NCI-H187 (cell line): ENCODE results near the gene BCL2L11.
"Not testable (repeated sequence)": the region's sequence is repeated elsewhere in the genome, so short reads cannot be mapped to it uniquely, and the experiment has no call there.

ENCODE experiments used
- DNase-seq, 2 experiments: peaks; one replicate each; lab custom pipeline; 2025; lab: John Stamatoyannopoulos, UW

The BCL2L11 gene, protein sequence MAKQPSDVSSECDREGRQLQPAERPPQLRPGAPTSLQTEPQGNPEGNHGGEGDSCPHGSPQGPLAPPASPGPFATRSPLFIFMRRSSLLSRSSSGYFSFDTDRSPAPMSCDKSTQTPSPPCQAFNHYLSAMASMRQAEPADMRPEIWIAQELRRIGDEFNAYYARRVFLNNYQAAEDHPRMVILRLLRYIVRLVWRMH

DNA sequence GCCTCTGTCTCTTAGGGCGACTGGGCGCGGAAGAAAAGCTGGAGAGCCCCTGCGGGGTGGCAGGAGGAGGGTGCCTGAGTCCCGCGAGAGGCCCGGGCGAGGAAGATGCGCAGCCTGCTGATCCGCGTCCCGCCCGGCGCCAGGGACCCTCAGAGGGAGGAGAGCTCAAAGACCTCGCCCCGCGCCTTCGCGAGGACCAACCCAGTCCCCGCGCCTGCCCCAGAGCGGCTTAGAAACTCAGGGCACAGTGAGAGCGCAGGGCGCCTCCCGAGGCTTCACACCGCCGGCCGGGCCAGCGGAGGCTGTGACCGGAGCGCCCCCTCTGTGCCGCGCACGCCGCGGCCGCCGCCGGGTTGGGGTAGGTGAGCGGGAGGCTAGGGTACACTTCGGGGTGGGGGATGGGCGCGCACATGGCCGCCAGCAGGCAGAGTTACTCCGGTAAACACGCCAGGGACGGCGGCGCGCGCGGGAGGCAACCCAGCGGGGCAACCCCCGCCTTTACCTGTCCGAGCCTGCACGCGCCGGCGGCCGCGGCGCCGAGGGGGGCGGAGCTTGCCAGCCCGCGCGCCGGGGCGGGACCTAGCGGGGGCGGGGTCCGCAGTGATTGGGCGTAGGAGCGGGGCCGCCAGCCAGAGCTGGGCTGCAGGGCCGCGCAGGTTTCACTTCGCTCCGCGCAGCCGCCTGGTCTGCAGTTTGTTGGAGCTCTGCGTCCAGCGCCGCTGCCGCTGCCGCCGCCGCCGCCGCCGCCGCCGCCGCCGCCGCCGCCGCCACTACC is at the start of gene BCL2L11:
Gene BCL2L11 (plus strand): TSS at position 662 of the 775 bp plus-strand sequence. CDS start 2,832 bp downstream, outside the sequence.
- peak; percentile 59 to 81 for DNase-seq

DNA sequence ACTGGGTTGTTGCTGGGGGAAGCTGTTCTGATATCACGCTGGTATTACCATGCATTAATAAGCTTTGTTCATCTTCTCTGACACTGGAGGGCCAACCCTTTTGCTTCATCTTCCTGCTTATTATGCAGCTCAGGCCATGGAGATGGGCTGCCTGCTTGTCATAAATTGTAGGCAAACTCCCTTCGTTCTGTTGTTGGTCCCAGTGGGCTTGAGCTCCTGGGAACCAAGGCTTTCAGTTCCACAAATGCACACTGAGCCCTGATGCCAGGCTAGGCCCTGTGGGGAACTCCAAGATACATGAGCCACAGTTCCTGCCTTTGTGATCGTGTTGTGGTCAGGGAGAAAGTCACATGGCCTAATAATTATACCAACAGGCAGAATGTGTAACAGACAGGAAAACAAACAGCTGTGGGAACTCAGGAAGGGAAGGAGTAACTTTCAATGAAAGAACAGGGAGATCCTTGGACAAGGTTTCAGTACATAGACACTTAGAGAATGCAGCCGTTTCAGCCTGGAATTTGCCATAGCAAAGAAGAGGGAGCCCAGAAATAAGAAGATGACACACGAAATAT is 49.0 kb upstream of the BCL2L11 start:
- DNase-seq, result no peak

DNA sequence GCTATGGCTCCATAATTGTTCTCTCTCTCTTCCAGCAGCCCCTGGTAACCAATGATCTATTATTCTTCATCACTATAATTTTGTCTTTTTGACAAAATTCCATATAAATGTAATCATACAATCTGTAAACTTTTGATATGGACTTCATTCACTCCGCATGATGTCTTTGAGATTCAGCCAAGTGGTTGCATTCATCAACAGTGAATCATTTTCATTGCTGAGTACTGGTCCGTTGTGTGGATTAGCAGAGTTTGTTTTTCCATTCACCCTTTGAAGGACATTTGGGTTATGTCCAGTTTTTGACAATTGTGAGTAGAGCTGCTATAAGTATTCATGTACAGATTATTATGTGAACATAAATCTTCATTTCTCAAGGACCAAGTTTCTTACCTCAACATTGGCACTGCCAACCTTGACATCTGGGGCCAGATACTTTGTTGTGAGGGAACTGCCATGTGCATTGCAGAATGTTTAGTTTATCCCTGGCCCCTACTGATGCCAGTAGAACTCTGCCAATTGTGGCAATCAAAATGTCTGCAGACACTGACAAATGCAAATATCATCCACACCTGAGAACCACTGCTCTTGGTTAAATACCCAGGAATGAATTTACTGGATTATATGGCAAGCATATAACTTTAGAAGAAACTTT is 48.4 kb upstream of the BCL2L11 start:
- DNase-seq, result no peak

DNA sequence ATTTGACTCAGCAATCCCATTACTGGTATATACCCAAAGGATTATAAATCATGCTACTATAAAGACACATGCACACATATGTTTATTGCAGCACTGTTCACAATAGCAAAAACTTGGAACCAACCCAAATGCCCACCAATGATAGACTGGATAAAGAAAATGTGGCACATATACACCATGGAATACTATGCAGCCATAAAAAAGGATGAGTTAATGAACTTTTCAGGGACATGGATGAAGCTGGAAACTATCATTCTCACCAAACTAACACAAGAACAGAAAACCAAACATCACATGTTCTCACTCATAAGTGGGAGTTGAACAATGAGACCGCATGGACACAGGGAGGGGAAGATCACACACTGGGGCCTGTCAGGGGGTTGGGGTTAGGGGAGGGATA is 38.1 kb upstream of the BCL2L11 start:
- DNase-seq, result not testable (repeated sequence)

DNA sequence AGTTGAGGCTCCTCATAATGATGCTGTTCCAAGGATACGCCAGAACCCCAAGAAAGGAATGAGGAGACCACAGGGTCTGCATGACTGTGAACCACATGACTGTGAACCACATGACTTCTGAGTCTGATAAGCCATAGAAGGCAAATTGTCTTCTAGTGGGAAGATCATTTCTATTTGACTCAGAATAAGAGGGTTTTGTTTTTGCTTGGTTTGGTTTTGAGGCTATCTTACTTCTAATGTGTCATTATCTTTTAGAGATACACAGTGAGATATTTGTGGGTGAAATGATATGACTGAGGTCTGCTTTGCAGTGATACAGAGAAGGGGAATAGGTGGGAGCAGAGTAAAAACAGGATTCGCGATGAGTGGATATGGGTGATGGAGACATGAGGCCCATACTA is 28.9 kb upstream of the BCL2L11 start:
- no peak for DNase-seq

DNA sequence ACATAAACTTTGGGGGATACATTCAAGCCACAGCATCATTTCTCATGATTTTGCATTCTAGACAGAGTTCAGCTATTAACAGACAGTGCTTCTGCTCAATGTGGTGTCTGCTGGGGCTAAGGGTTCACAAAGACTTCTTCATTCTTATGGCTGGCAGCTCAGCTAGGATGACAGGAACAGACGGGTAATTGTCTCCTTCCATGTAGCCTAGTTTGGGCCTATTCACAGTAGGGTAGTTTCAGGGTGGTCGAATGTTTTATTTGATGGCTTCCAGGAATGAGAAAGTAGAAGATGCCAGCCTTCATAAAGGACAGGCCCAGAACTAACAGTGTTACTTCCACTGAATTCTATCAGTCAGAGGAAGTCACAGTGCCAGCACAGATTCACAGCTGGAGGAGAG is 26.0 kb upstream of the BCL2L11 start:
- no peak for DNase-seq

DNA sequence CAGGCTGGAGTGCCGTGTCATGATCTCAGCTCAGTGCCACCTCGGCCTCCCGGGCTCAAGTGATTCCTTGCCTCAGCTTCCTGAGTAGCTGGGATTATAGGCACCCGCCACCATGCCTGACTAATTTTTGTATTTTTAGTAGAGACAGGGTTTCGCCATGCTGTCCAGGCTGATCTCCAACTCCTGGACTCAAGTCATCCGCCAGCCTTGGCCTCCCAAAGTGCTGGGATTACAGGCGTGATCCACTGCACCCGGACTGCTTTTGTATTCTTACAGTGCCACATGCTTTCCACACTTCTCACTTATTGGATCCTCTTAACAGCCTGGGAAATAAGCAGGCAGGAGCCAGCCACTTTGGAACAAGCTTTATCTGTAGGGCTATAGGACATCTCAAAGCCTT is 25.3 kb upstream of the BCL2L11 start:
- no peak for DNase-seq

DNA sequence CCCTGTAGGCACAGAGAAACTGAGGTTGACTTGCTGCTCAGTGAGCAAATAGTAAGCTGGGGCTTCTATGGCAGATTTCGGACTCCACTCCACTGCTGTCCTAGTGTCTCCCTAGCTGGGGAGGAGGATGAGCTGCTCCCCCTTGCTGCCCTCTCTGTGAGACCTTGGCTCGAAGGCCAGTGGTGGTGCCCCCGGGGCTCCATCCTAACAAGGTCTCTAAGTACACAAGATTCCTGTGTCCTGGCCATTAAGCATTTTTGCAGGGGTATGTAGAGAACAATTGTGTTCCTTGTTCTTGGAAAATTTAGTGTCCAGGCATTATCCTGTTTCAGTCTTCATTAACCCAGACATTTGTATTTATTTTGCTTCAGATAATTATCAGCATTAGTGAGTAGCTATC is 21.3 kb upstream of the BCL2L11 start:
- DNase-seq, result no peak

DNA sequence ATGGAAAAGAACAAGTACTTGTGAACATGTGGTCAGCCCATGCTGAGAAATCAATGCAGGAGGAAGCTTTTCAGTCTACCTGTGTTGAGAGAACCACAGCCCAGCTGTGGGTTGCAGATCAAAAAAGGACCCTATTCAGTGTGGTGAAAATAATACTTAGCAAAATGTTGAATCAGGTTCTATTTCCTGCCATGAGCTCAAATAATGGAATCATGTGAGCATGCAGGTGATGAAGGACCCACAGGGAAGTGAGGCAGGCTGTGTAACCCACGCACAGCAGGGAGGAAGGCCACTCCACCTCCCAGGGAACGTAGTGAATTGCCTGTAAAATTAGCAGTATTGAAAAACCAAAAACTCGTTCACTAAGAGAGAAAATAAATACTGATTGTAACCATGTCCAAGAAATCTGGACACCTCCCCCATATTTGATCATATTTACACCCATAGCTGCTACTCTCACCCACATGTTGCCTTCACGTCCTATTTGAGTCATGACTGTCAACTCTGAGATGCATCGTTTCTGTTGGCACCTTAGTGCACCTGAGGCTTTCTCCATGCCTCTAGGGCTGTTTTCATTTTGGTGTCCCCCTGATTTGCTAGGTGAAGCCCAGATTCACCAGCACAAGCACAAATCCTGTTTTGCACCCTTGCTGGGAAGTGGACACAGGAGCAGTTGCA is 20.5 kb upstream of the BCL2L11 start:
- DNase-seq, result no peak

DNA sequence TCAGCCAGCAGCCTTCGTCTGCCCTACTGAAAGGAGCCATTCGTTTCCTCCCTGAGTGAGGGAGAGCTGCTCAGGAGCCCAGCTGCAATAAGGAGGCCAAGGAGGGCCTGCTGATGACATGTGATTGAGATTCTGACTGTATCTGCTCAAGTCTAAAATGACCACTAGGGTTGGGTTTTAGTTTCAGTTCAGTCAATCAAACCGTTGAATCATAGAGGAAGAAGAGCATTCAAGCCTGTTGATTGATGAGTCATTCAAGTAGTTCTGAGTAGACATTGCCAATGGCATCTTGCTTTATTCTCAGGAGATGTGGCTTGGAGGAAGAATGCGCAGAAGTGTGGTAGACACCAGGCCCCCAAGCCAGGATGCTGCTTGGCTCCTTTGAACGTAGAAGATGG is 19.9 kb upstream of the BCL2L11 start:
- DNase-seq, result no peak

DNA sequence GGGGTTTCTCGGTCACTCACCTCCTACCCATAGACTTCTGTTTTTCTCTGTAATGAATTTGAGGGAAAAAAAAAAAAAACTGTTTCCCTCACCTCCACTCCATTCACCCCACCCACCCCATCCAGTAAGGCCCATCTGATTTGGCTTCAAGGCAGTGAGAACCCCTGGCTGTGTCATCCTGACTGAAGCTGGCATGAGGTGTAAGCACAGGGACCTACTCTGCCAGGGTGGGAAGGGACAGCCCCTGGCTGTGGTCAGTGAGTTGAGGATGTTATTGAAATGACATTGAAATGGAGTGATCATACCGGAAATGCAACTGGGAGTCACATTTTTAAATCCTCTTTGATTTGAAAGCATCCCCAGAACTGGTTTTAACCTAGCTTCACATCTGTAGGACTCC is 19.1 kb upstream of the BCL2L11 start:
- DNase-seq, result no peak

DNA sequence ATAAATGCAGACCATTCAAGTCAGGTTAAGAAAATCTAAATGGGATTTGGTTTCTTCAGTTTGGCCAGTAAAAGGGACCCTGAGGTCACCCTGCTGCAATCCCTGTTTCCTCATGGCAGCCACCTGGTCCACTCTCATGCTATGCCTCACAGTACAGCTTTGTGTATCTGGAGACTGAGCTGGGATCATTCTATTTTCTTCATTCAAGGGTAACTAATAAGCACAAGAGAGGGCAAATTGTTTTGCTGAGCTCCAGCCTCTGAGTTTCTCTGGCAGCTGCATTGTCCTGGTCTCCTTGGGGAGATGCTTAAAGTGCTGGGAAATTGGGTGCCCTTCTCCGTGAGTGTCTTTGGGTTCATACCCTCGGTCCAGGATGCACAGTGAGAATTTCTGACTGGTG is 18.5 kb upstream of the BCL2L11 start:
- no peak for DNase-seq

DNA sequence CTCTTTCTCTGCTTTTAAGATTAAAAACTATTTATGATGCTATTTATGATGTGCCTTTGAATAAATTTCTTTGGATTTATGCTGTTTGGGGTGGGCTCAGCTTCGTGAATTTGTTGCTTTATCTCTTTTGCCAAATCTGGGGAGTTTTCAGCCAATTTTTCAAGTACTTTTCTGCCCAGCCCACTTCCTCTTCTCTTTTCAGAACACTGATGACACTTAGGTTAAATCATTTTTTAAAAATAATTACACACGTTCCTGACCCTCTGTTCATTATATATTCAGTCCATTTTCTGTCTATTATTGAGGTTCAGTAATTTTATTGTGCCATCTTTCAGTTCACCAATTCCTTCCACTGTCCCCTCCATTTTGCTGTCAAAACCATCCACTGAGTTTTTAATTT is 14.8 kb upstream of the BCL2L11 start:
- no peak for DNase-seq

DNA sequence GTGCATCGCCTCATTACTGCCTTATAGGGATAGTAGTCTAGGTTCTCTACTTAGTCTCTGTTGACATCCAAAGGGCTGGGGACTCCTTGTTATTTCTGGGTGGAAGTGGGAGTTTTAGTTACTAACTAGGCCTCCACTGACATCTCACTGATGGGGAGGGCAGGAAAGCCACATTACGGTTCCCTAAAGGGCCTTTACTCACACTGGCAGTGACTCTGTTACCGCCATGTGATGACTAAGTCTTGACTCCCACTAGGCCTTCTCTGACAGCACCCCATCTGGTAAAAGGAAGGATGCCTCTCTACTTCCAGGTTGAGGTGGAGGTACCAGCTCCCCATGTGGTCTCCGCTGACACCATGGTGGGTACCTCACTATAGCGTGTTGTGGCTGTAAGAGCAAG is 14.0 kb upstream of the BCL2L11 start:
- no peak for DNase-seq

DNA sequence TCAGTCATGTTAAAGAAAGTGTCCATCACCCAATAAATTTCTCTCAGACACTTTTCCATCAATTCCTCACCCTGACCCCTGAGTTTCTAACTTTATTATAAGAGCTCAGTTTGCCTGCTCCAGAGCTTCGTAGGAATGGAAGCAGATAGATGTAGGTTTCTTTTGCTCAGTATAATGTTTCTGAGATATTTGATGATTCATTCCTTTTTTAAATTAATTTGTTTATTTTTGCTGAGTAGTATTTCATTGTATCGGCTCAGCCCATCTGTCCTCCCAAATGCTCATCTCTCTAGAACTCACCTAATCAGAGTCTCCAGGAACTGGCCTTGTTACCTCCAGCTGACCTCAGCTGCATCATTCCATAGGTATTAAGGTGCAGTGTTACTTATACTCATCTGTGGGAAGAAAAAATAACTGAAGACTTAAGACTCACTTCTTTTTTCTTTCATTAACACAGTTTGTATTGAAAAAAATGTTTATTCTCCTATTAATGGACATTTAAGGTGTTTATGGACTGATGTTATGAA is 11.9 kb upstream of the BCL2L11 start:
- DNase-seq, result no peak

DNA sequence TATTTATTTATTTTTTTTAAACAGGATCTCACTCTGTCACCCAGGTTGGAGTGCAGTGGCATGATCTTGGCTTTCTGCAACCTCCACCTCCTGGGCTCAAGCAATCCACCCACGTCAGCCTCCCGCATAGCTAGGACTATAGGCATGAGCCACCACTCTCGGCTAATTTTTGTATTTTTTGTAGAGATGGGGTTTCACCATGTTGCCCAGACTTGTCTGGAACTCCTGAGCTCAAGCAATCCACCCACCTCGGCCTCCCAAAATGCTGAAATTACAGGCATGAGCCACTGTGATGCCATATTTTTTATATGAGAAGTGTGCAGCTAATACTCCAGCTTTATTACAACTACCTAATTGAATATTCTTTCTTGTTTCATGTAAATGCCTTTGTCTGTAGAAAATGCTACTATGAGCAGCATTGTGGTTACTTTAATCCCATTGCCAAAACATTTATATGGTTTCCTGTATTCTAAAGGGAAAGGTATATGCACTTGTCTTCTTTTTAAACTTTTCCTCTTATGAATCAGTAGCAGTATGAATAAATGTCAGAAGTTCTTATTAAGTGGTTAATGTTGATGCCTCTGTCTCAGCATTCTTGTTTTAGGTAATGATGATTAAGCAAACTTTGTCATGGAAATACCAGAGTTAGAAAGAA is 9.5 kb upstream of the BCL2L11 start:
- DNase-seq, result no peak

DNA sequence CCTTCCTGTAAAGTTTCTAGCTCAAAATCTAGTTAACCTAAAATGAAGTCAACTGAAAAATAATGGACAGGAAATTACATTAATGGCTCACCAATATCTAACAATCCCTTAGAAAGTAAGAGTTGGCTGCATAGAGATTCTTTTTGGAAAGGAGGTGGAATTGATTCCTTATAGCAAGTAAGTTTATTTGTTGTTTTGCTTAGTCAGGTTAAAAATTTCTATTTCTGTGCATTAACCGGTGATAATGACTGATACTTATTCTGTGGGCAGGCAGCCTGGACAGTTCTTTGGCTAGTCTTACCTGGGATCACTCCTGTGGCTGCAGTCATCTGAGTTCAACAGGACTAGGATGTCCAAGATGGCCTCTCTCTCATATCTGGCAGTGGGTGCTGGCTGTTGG is 6.9 kb upstream of the BCL2L11 start:
- no peak for DNase-seq

DNA sequence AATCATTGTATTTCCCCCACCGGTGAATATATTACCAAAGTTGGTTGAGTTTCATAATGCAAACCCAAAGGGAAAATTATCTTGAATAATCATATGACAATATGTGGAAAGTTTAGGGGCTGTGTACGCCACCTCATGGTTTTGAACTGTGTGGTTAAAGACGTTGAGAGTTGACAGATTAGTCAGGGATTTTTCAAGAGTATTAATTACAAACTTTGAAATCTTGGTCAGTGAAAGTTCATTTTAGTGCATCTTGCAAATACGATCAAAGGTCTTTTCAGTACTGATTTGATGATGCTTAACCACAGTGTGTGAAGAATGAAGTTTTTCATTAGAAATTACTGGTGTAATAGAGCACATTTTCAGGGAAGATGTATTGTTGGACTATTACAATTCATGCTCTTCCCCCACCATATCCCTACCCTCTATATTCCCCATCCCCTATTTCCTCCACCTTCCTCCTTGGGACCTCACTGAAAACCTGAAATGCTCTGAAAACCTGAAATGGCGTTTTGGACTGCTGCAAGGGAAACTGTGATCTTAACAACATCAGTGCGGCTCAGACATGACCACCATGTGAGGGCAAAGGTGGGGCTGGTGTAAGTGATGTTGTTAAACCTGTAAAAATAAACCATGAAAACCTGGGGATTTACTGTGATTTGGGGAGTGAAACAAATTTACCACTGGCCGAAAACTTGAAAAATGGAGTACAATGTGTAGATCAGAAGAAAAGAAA is 4.5 kb upstream of the BCL2L11 start:
- DNase-seq, result no peak

DNA sequence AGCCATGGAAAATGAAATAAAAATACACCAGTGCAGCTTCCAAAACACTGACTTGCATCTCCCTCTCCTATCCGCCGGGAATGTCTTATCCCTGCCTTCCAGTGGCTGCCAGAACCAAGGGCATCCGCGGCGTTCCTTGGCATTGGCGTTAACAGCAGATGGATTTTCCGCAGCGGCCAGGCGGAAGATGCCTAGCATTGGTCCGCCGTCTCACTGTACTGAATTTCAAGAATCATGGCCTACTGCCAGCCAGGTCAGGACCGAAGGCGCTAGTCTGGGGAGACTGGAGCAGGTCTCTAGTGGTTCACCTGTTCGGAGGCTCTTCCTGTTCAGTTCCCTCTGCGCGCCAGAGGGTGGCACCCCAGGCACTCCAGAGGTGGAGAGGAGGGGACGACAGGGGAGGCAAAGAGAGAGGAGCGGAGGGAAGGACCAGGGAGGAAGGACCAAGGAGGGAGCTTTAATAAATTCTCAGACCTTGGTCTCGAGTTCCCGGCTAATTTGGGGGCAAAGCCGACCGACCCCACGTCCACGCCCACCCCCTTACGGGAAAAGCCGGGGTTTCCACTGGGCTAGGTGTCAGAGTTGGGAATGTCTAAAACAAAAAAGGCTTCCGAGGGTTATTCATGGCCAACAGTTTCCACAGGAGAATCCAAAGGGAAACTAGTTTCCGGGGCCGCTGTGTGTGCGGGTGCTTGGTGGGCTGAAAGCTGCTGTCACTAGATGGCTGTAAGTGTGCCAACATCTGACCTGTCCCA is 3.7 kb upstream of the BCL2L11 start:
- DNase-seq, result peak in 1 of 2 experiments; percentile 31
